Astrocyte of the spinal cord (primary cell): ENCODE results near the gene KRT86.

Source experiments
- DNase-seq: peaks from one replicate; pipeline ENCODE4 v3.0.0; 2011; ENCODE audit warnings: low read depth, low spot score
- H3K4me3 ChIP-seq: 2 replicates; pipeline ENCODE4 v1.5.1; 2011; ENCODE audit warnings: low read depth, mild to moderate bottlenecking, low read length, moderate library complexity
- in situ Hi-C: cut with HindIII; loops from 2 replicates; pipeline ENCODE4 v1.10.0; 2017; ENCODE audit warnings: low sequenced_read_pairs
- TF ChIP-seq, protein P1 (sequence below): IDR thresholded peaks from 2 replicates; pipeline ENCODE4 v1.5.1; 2012; ENCODE audit warnings: low read depth, mild to moderate bottlenecking, low read length, inconsistent platforms

The KRT86 gene

DNA sequence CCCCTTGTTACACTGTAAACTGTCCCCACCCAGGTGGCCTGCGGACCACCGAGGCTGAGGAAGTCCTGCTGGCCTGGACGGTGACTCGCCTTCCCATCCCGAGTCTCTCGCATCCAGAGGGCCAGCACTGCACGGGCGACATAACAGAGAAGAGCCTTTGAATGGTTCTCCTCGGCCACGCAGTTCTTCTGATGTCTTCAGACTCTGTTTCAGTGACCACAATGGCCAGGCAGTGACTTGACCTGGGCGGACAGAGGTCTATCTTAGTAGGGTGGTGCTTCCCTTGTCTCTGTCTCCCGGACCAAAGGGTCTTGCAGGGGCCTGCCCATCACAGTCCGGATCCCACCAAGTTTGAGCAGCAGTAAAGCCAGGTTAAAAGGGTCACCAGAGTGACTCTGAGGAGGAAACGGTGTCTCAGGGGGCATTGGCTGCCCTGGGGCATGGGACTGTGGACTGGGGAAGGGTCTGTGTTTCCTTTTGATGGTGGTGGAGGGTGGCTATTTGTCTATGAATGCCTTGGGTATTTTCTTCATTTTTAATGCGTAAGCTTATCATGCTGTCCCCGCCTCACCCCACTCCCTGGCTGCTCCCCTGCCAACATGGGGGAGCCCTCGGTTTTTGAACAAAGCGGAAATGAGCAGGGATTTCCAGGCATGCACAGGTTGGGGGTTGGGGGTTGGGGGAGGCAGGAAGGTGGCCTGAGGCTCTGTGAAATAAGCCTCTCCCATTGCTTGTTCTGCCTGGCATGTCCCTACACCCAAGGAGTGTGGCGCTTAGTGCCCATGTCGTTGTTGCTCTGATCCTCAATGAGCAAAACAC is 82.5 kb downstream of the KRT86 start:
- H3K4me3 ChIP-seq: no peak overlapping the region
- in situ Hi-C loops: no loop called here
- TF ChIP-seq, protein P1, sequence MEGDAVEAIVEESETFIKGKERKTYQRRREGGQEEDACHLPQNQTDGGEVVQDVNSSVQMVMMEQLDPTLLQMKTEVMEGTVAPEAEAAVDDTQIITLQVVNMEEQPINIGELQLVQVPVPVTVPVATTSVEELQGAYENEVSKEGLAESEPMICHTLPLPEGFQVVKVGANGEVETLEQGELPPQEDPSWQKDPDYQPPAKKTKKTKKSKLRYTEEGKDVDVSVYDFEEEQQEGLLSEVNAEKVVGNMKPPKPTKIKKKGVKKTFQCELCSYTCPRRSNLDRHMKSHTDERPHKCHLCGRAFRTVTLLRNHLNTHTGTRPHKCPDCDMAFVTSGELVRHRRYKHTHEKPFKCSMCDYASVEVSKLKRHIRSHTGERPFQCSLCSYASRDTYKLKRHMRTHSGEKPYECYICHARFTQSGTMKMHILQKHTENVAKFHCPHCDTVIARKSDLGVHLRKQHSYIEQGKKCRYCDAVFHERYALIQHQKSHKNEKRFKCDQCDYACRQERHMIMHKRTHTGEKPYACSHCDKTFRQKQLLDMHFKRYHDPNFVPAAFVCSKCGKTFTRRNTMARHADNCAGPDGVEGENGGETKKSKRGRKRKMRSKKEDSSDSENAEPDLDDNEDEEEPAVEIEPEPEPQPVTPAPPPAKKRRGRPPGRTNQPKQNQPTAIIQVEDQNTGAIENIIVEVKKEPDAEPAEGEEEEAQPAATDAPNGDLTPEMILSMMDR: no peak
- DNase-seq: no peak
